Endothelial cell (in vitro differentiated cells): ENCODE data around the gene SYNPO2L. TPM values are rescaled to one million over a fixed set of nuclear protein-coding genes. Genes with fewer than 3 reads are reported as not detected.

Experiments
- DNase-seq: peaks from one replicate; pipeline ENCODE4 v3.0.0; 2021; ENCODE audit warnings: low spot score
- H3K27ac Mint-ChIP-seq: one replicate; pipeline ENCODE4 v1.8.0; 2021; ENCODE audit warnings: mixed read lengths, inconsistent platforms; ENCODE audit not compliant: unreplicated experiment
- H3K27me3 Mint-ChIP-seq: one replicate; pipeline ENCODE4 v1.8.0; 2021; ENCODE audit warnings: mild to moderate bottlenecking, moderate library complexity, mixed read lengths, inconsistent platforms; ENCODE audit not compliant: unreplicated experiment
- H3K36me3 Mint-ChIP-seq: one replicate; pipeline ENCODE4 v1.8.0; 2021; ENCODE audit warnings: mild to moderate bottlenecking, low read depth, mixed read lengths, inconsistent platforms; ENCODE audit not compliant: unreplicated experiment
- H3K4me1 Mint-ChIP-seq: one replicate; pipeline ENCODE4 v1.8.0; 2021; ENCODE audit warnings: mild to moderate bottlenecking, mixed read lengths, inconsistent platforms; ENCODE audit not compliant: unreplicated experiment
- H3K4me3 Mint-ChIP-seq: one replicate; pipeline ENCODE4 v1.8.0; 2021; ENCODE audit warnings: mild to moderate bottlenecking, mixed read lengths, inconsistent platforms; ENCODE audit not compliant: unreplicated experiment
- H3K9me3 Mint-ChIP-seq: one replicate; pipeline ENCODE4 v1.8.0; 2021; ENCODE audit warnings: mixed read lengths, inconsistent platforms; ENCODE audit not compliant: unreplicated experiment
- CTCF ChIP-seq: fragments of 200-600 bp; sonication (generic); IDR thresholded peaks from one replicate; pipeline ENCODE4 v1.5.0; 2021; ENCODE audit warnings: antibody characterized with exemption; ENCODE audit not compliant: unreplicated experiment
- total RNA-seq: library from RNA; stranded (reverse); fragmentation: NEBNext Ultra II Directional; extraction: Animal tissue kit (Norgen Biotek cat#: 25700); gene quantifications from one replicate; pipeline ENCODE4 v1.2.1, GENCODE V29; 2021; ENCODE audit not compliant: unreplicated experiment

Gene SYNPO2L
- total RNA-seq, 1 donor from 2014 or later: 0.13 TPM

DNA sequence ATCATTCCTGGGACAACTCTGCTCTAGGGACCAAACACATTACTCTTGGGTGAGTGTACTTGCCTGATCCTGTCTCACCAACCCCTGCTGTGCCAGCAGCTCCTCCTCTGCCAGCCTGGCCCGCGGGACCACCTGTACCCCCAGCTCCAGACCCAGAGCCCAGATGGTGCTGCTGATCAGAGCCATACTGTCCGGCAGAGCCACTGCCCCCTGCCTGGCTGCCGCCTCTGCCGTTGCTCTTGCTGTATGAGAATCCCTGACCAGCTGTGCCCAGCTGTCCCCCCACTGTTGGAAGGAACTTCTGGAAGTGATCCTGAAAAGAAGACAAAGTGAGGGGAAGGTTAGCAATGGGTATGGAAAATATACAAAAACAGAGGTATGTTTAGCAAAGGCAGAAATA is 21.4 kb downstream of the SYNPO2L start:
- Mint-ChIP-seq H3K4me3 (no peak overlapping the region), H3K9me3 (no peaks in the 10 kb centered on the region), H3K27ac (no peak overlapping the region), H3K36me3 (no peaks in the 10 kb centered on the region), H3K27me3 (peaks cover 6% of the 10 kb centered on the region), H3K4me1 (peaks cover 2% of the 10 kb centered on the region)
- no peak for TF ChIP-seq CTCF
- DNase-seq: no peak

DNA sequence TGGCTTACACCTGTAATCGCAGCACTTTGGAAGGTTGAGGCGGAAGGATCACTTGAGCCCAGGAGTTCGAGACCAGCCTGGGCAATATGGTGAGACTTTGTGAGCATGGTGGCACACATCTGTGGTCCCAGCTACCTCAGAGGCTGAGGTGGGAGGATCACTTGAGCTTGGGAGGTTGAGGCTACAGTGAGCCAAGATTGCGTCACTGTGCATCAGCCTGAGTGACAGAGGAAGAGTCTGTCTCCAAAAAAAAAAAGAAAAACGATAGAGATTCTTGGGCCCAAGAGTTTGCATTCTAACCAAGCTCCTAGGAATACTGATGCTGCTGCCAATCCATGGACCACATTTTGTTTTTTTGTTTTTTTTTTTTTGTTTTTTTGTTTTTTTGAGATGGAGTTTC is 26.7 kb downstream of the SYNPO2L start:
- Mint-ChIP-seq H3K4me1 (peaks cover 8% of the 10 kb centered on the region), H3K9me3 (no peaks in the 10 kb centered on the region), H3K4me3 (no peak overlapping the region), H3K27me3 (peaks cover 9% of the 10 kb centered on the region), H3K36me3 (no peaks in the 10 kb centered on the region), H3K27ac (no peak overlapping the region)
- no peak for DNase-seq
- TF ChIP-seq CTCF: no peak

GRCh38 chr10:73628405-73628804 is 27.4 kb downstream of the SYNPO2L start:
- no peak for TF ChIP-seq CTCF
- DNase-seq: no peak
- H3K4me1 Mint-ChIP-seq: peaks cover 8% of the 10 kb centered on the region
- peaks cover 9% of the 10 kb centered on the region for H3K27me3 Mint-ChIP-seq
- no peaks in the 10 kb centered on the region for H3K9me3 Mint-ChIP-seq
- H3K4me3 Mint-ChIP-seq: peak overlapping the region; percentile 56
- no peaks in the 10 kb centered on the region for H3K36me3 Mint-ChIP-seq
- no peak overlapping the region for H3K27ac Mint-ChIP-seq

- no peaks in the 10 kb centered on the region for H3K36me3 Mint-ChIP-seq
- peaks cover 9% of the 10 kb centered on the region for H3K27me3 Mint-ChIP-seq
- no peak overlapping the region for H3K27ac Mint-ChIP-seq
Observed at GRCh38 chr10:73627300-73627699, 28.5 kb downstream of the SYNPO2L start.

More at GRCh38 chr10:73627300-73627699, 28.5 kb downstream of the SYNPO2L start:
- no peak for TF ChIP-seq CTCF
- no peaks in the 10 kb centered on the region for H3K9me3 Mint-ChIP-seq
- no peak overlapping the region for H3K4me3 Mint-ChIP-seq
- peaks cover 8% of the 10 kb centered on the region for H3K4me1 Mint-ChIP-seq
- DNase-seq: no peak
